HL-60/S4 treated with phorbol 12-myristate 13-acetate at 8.2 ng/mL for 4 days and 3 days (cell line): ENCODE measurements around the gene SLAMF8.

ENCODE experiments used
- in situ Hi-C: fragments of 300-500 bp; cut with MboI; formaldehyde crosslinking; loops from 2 replicates; pipeline ENCODE4 v1.15.0; 2022; ENCODE audit warnings: low sequenced_read_pairs

Gene SLAMF8

GRCh38 chr1:159815926-159816325 is 10.7 kb upstream of the SLAMF8 start:
- in situ Hi-C loops: no loop called here

- in situ Hi-C loops: no loop called here
Observed at GRCh38 chr1:159817276-159818041, 9.2 kb upstream of the SLAMF8 start.

GRCh38 chr1:159821171-159821867 is 5.4 kb upstream of the SLAMF8 start:
- in situ Hi-C loops: no loop called here

- in situ Hi-C loops: no loop called here
Observed at GRCh38 chr1:159823406-159823805, 3.3 kb upstream of the SLAMF8 start.

- in situ Hi-C loops: no loop called here
Observed at GRCh38 chr1:159825564-159825963, 1.1 kb upstream of the SLAMF8 start.

- in situ Hi-C loops: no loop called here
Observed at GRCh38 chr1:159827102-159827490, 423 bp downstream of the SLAMF8 start.

GRCh38 chr1:159827549-159827948 is 876 bp downstream of the SLAMF8 start:
- in situ Hi-C loops: no loop called here

GRCh38 chr1:159828176-159828575 is 1.5 kb downstream of the SLAMF8 start:
- in situ Hi-C loops: no loop called here

- in situ Hi-C loops: no loop called here
Observed at GRCh38 chr1:159828581-159829272, 2.1 kb downstream of the SLAMF8 start.

- in situ Hi-C loops: no loop called here
Observed at GRCh38 chr1:159829273-159829634, 2.6 kb downstream of the SLAMF8 start.

- in situ Hi-C loops: no loop called here
Observed at GRCh38 chr1:159829822-159830465, 3.3 kb downstream of the SLAMF8 start.

- in situ Hi-C loops: no loop called here
Observed at GRCh38 chr1:159830722-159831121, 4.0 kb downstream of the SLAMF8 start.

GRCh38 chr1:159831412-159832141 is 4.9 kb downstream of the SLAMF8 start:
- in situ Hi-C loops: no loop called here

- in situ Hi-C loops: no loop called here
Observed at GRCh38 chr1:159832309-159832708, 5.6 kb downstream of the SLAMF8 start.

- in situ Hi-C loops: no loop called here
Observed at GRCh38 chr1:159835356-159835755, 8.7 kb downstream of the SLAMF8 start.

- in situ Hi-C loops: no loop called here
Observed at GRCh38 chr1:159835862-159836525, 9.3 kb downstream of the SLAMF8 start.

GRCh38 chr1:159838715-159839114 is 12.0 kb downstream of the SLAMF8 start:
- in situ Hi-C loops: no loop called here

GRCh38 chr1:159839116-159839849 is 12.6 kb downstream of the SLAMF8 start:
- in situ Hi-C loops: no loop called here

GRCh38 chr1:159841749-159842148 is 15.1 kb downstream of the SLAMF8 start:
- in situ Hi-C loops: no loop called here

- in situ Hi-C loops: no loop called here
Observed at GRCh38 chr1:159843459-159843858, 16.8 kb downstream of the SLAMF8 start.
